ENCODE results near the gene SLC6A19. TPM values are rescaled to one million over a fixed set of nuclear protein-coding genes. Genes with fewer than 3 reads are reported as not detected.

The SLC6A19 gene
- total RNA-seq, 1 donor from 2014 or later, result not detected

DNA sequence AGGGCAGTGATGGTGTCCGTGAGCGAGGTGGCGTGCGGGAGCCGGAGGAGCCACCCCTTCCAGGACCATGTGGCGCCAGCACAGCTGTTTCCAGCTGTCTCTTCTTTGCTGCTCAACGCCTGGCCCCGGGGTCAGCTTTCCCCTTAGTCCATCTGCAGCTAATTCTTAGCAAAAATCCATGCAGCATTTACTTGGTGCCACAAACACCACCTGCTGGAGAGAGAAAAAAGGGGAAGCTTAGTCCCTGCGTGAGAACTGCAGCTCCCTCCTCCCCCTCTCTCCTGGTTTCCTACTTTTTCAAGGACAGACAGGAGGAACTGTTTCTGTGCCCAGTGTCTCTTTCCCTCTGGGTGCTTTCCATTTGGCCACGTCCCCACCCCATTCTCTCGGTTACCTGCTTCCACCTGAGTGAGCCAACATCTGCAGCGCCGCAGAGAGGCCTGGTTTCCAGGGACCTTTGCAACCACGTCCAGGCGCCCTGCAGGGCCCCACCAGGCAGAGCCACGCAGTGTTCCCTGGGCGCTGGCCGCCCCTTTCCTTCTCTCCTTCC is 3.4 kb downstream of the SLC6A19 start:
- no peaks in the 10 kb centered on the region for H3K27me3 ChIP-seq
- TF ChIP-seq, protein P1, sequence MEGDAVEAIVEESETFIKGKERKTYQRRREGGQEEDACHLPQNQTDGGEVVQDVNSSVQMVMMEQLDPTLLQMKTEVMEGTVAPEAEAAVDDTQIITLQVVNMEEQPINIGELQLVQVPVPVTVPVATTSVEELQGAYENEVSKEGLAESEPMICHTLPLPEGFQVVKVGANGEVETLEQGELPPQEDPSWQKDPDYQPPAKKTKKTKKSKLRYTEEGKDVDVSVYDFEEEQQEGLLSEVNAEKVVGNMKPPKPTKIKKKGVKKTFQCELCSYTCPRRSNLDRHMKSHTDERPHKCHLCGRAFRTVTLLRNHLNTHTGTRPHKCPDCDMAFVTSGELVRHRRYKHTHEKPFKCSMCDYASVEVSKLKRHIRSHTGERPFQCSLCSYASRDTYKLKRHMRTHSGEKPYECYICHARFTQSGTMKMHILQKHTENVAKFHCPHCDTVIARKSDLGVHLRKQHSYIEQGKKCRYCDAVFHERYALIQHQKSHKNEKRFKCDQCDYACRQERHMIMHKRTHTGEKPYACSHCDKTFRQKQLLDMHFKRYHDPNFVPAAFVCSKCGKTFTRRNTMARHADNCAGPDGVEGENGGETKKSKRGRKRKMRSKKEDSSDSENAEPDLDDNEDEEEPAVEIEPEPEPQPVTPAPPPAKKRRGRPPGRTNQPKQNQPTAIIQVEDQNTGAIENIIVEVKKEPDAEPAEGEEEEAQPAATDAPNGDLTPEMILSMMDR (IDR thresholded peaks at IDR 0.05), result peak; percentile 38
- H3K4me1 ChIP-seq, result no peaks in the 10 kb centered on the region
- H3K4me3 ChIP-seq, result no peak overlapping the region
- DNase-seq, result no peak
- no peak overlapping the region for H3K27ac ChIP-seq
- H3K9me3 ChIP-seq, result no peaks in the 10 kb centered on the region
- peak; percentile 7 for ATAC-seq
- intact Hi-C loops (cut with DNase I), result no loop called here
- H3K36me3 ChIP-seq, result no peaks in the 10 kb centered on the region

DNA sequence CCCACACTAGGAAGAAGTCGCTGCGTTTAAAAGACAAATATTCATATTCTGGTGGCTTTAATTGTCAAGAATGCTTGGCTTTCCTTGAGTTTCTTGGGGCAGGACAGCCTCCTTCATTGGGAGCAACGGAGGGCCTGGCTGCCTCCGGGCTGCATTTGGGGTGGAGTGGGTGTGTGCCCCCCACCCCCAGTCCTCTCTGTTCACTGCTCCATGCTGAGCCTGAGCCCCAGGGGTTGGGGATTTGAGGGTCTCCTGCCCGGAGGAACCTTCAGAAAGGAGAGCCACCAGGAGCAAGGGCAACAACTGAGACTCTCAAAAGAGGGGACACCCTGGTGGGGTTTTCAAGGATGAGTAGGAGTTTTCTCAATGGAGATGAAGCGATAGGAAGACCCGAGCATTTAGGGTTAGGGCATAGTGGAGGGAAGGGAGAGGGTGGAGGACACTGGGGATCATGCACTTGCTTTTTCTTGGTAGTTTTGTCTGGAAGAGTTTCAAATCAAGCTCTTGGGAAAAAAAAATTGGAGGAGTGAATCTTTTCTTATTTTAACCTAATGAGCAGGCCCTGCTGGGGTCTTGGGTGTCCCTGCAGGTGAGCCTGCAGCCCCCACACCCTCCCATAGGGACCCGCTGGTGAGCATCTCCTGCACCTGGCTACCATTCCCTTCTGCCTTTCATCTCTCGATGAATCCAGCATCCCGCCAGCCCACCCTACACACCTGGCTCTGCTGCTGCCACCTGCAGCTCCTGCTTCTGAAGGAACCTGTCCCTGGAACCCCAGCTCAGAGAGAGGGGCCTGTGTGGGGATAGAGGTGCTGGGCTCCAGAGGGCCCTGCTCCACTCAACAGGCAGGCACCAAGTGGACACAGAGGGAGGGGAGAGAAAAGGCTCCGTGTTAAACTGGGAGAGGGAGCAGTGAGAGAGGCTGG is 4.1 kb downstream of the SLC6A19 start:
- no peaks in the 10 kb centered on the region for H3K9me3 ChIP-seq
- intact Hi-C loops (cut with DNase I), result no loop called here
- TF ChIP-seq, protein P1 (IDR thresholded peaks at IDR 0.05), result no peak
- no peak for ATAC-seq
- no peaks in the 10 kb centered on the region for H3K36me3 ChIP-seq
- no peaks in the 10 kb centered on the region for H3K4me1 ChIP-seq
- no peaks in the 10 kb centered on the region for H3K27me3 ChIP-seq
- H3K4me3 ChIP-seq, result no peak overlapping the region
- H3K27ac ChIP-seq, result no peak overlapping the region
- no peak for DNase-seq

DNA sequence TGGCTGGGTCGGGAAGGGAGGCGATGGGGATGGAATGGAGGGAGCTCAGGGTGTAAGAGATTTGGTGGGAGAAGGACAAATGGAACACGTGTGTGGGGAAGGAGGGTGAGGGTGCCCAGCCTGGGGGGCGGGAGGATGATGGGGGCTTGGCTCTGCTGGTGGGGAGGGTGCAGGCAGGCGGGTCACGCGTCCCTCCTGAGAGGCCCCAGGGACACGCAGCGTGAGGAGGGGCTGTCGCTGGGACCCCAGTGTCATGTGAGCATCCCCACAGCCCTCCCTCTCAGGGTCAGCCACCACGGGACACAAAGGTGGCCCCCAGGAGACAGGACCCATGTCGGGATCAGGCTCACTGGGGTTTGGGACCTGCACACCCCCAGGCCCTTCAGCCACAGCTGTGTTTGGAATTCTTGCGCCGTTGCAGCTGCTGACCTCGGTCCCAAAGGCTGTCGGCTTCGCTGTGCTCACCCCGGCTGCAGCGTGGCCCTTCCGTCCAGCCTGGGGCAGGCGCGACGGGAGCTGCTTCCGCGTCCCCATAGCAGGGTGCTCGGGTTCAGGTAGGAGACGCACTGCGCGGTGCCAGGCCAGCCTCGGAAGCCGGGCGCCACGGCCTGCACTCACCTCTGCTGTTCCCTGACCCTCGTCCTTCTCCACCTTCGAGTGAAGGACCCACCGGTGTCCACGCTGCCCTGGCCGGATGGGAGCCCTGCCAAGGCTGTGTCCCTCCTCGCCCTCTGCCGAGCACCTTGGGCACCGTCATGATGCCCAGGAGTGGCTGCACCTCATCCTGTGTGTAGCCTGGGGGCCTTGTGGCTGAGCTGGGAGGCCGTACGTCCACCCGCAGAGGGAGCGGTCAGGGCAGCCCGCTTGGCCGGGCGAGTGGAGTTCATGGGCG is 5.4 kb downstream of the SLC6A19 start:
- Histone ChIP-seq H3K4me1 (no peaks in the 10 kb centered on the region), H3K4me3 (no peak overlapping the region), H3K9me3 (no peaks in the 10 kb centered on the region), H3K27ac (no peak overlapping the region), H3K27me3 (no peaks in the 10 kb centered on the region), H3K36me3 (no peaks in the 10 kb centered on the region)
- TF ChIP-seq, protein P1 (IDR thresholded peaks at IDR 0.05), result no peak
- DNase-seq (no peak), ATAC-seq (no peak)
- intact Hi-C loops (cut with DNase I), result no loop called here

DNA sequence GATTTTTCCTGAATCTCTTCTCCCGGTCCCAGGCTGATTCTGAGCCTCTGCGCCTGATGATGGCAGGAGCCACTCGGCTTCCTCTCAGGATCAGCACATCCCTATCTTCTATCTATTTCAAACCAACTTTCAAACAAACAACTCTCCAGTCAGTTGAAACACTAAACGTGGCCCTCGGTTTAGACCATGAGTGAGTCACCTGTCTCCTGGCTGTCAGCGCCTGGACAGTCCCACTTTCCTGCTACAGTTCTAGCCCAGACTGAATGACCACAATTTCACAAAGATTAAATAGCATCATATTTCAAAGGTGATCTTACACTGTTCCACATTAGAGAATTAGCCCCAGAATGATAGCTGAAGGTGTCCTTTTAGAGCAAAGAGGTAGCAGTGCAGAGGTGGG is 6.2 kb downstream of the SLC6A19 start:
- H3K27ac ChIP-seq, result no peak overlapping the region
- no peaks in the 10 kb centered on the region for H3K27me3 ChIP-seq
- TF ChIP-seq, protein P1 (IDR thresholded peaks at IDR 0.05), result no peak
- H3K4me1 ChIP-seq, result no peaks in the 10 kb centered on the region
- no peak overlapping the region for H3K4me3 ChIP-seq
- no peaks in the 10 kb centered on the region for H3K9me3 ChIP-seq
- intact Hi-C loops (cut with DNase I), result no loop called here
- no peaks in the 10 kb centered on the region for H3K36me3 ChIP-seq
- DNase-seq (no peak), ATAC-seq (no peak)

DNA sequence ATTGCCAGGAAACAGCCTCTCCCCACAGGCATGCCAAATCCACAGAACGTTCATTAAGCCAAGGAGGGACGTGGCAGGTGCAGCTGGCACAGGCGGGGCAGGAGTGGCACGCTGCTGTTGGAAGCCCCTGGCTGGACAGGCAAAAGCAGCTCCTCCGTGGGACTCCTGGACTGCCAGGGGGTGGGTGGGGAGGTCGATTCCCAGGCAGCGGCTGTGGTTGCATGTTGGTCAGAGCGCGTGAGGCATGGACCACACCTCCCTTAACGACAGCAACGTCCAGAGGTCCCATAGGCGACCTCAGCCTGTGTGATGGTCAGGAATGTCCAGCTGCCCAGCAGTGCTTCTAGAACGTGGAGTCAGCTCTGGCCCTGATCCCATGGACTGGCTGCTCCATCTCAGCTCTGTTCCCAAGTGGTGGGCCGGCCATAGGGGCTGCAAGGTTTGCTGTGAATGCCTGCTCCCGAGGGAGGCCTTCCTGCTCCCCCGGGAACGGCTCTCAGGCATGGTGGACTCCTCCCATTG is 6.9 kb downstream of the SLC6A19 start:
- TF ChIP-seq, protein P1 (IDR thresholded peaks at IDR 0.05), result no peak
- intact Hi-C loops (cut with DNase I), result no loop called here
- DNase-seq, result no peak

More for the DNA sequence above, 6.9 kb downstream of the SLC6A19 start:
- Histone ChIP-seq H3K4me1 (no peaks in the 10 kb centered on the region), H3K4me3 (no peak overlapping the region), H3K27ac (no peak overlapping the region), H3K27me3 (no peaks in the 10 kb centered on the region), H3K36me3 (no peaks in the 10 kb centered on the region), H3K9me3 (no peaks in the 10 kb centered on the region)
- no peak for ATAC-seq
